HG03064 (cell line): ENCODE data around the gene CRK.

Source experiments
- ATAC-seq: cut with Tn5 transposase; IDR thresholded peaks from one replicate; pipeline ENCODE4 v1.9.1; 2021; ENCODE audit warnings: low read depth; ENCODE audit not compliant: unreplicated experiment

The CRK gene

DNA sequence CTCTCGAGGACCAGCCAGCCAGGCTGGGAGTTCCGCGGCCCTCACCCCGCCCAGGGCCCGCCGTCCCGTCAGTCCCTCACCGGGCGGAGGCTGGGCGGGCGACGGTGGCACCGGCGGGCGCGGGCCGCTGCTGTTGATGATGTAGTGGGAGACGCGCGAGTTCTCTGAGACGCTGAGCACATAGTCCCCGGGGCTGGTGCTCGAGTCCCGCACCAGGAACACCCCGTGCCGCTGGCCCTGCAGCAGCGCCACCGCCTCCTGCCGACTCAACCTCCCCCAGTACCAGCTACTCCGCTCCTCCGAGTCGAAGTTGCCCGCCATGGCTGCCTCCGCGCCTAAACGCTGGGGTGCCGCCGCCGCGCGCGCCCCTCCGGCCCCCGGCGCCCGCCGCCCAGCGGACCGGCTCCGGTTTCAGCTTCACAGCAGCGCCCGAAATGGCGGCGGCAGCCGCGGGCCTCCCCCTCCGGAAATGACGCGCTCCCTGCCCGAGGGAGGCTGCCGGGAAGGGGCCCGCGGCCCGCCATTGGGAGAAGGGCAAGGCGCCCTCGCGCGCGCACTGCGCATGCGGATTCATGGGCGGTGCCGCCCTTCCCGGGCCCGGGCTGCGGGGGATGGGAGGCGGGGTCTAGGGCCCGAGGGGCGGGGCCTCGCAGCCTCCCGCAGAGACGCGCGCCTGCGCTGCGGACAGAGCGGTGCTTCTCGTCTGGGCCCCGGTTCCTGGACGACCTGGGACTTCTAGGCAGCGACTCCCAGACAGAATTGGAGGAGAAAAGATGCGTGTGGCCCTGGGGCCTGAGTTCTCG, at the start of gene CRK:
CRK (minus strand) TSS at position 436 of the 803 bp plus-strand sequence; CDS start at position 321, 115 bp downstream.
- ATAC-seq: peak; percentile 65

DNA sequence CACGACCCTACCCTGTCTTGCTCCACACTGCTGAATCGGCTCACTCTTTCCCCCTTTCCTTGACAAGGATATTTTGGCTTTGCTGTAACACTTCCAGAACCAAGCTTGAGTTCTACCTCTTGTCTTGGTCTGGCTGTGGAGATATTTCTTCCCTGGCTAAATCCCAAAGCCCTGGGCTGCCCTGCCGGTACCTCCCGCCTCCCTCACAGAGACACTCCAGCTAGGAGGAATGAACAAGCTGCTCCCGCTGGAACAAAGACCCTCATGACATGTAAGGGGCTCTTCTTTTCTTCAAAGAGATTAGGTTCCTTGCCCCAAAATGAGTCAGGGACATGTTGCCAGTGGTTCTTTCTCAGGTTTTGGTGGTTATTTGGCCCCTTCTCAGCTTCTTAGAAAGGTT, 49.6 kb upstream of the CRK start:
- ATAC-seq: no peak

DNA sequence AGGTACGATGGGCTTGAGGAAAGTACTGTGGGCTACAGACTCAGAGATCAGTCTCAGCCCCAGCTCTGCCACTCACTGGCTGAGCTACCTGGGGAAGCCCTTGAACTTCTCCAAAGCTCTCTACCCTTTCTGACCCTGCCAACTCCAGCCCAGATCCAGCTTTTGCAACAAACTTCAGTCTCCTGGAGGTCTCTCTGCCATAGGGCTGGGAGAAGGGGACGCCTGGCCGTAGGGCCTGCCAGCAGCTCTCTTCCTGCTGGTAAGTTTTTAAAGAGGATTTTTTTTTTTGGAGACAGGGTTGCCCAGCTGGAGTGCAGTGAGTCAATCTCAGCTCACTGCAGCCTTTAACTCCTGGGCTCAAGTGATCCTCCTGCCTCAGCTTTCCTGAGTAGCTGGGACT, 48.8 kb upstream of the CRK start:
- ATAC-seq: no peak

DNA sequence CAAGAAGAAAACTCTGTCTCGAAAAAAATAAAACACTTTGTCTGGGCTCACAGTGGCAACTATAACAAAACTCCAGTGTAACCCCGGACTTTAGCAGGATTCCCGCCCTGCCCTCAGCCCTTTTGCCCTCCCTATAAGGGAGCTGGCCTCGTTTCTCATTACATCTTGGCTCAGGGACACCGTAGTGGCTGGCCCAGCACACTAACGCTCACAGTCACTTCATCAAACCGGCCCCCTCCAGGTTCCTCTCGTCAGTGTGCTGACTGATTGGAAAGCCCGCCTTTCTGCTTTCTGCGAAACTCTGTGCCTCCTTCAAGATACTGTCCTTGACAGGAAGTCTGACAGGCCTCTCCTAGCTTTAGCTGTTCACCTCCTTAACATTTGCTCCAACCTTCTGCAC, 47.7 kb upstream of the CRK start:
- ATAC-seq: no peak

DNA sequence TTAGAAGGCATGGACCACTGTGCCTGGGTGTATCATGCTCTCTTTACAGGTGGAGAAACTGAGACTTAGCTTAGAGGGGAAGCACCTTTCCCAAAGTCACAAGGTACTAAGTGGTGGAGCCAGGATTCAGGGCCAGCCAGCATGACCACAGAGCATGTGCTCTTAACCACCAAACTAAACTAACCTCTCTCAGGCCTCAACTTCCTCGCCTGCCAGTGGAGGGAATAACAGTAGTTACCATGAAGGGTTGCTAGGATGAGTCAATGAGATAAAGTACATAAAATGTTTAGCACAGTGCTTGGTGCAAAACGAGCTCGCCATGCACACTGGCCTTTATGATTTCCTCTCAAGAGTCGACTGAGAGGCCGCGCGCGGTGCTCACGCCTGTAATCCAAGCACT, 42.8 kb upstream of the CRK start:
- no peak for ATAC-seq

DNA sequence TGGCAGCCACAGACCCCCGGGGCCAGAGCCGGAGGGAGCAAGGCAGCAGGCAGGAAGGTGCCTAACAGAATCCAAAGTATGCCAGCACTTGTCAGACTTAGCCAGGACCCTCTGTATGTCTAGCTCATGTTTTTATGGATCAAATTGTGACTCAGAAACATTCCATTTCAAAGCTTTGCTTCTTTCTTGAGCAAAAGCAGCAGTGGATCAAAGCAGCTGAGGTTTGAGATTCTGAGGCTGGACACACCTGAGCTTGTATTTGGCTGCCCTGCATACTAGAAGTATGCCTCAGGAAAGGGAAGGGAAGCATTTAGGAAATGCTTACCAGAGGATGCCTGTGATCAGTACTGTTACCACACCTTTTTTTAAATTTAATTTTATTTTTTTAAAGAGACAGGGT, 42.2 kb upstream of the CRK start:
- no peak for ATAC-seq

DNA sequence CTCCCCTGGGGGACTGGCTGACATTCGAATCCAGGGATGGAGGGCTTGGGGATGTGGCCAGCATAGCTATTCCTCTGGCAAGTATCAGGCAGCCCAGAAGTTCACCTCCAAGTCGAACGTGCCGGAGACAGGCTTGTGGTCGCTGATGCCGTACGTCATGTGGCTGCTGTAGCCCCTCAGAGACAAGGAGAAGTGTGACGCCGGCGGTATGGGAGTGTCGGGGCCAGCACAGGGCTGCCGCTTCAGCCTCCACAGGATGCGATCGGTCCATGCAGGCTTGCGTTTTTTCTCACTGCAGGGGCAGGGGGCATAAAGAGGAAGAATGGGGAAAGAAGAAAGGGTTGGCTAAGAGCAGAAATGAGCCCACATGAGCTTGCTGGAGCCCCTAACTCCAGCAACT, 41.8 kb upstream of the CRK start:
- no peak for ATAC-seq

DNA sequence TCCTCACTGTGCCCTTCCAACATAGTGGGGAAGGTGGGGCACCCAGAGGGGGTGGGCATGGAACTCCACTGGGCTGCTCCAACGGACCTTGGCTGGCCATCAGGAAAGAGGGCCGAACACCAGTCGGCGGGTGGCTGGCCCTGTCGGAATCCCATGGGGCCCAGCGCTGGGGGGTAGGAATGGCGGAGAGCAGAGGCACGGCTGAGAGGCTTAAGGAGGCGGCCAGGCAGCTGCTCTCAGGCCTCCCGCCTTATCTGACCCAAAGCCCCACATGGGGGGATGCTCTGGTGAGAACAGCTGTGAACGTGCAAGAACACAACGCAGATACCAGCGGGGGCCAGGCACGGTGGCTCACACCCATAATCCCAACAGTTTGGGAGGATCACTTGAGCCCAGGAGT, 40.8 kb upstream of the CRK start:
- no peak for ATAC-seq

DNA sequence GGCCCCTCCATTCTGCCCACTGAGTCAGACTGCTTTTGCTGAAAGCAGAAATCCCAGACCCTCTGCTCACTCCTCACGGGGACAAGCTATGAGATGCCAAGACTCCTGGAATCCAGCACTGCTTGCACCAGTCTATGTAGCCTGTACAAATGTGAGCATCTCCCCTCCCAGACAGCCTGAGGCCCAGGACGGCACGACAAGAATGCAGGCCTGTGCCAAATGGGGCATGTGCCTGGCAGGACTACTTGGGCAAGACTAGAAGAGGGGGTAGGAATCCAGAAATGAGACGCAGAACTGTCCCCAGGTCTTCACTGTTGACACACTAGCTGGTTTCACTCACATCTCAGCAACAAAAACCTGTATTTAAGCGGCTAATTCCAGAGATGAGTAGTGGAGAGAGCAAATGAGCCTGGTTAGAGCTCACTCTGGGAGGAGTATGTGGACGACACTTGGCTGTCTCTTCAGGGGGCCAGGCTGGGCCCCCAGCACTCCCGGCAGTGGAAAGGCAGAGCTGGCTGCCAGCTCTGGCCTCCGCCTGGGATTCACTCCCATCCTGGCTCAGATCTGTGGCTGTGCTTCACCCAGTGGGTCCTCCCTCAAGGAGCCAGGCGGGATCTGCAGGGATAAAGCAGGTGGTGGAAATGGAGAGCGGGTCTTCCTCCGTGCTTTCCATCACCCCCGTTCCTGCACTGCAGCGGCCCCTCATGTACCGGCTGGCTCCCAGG, 39.4 kb upstream of the CRK start:
- no peak for ATAC-seq

DNA sequence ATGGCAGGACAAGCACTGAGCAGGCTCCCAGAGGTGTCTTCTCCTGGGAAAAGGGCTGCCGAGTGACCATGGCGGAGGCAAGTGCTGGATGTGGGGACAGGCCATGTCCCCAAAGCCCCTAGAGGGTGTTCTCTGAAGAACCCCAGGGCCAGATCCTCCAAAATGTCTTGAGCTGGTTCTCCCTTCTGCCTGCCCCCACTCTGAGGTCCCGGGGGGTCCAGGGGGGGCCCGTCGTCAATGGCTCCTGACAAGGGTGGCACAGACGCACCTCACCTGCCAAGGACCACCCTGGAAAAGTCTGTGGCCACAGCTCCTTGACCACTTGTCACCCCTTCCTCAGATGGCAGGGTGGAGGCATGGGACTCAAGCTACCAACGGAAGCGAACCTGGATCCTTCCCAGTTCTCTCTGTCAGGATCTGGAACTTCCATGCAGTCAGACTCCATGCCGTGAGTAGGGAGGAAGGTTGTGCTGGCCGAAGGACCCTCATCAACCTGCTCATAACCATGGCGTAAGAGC, 38.8 kb upstream of the CRK start:
- ATAC-seq: no peak

DNA sequence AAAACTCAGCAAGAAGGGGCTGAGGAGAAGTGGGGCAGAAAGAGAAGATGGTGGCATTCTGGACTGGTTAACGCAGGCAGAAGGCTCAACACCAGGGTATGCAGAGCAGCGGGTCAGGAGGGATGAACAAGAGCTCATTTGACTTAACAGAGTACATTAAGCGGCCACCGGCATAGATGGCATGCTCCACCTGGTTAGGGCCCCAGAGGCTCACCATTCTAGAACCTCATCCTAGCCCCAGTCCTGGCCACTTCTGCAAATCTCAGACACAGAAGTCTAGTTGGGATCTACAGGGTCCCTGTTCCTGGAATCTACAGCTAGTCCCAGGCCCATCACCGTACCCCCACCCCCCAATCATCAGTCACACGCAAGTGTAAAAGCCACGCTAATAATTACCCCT, 38.2 kb upstream of the CRK start:
- ATAC-seq: no peak

DNA sequence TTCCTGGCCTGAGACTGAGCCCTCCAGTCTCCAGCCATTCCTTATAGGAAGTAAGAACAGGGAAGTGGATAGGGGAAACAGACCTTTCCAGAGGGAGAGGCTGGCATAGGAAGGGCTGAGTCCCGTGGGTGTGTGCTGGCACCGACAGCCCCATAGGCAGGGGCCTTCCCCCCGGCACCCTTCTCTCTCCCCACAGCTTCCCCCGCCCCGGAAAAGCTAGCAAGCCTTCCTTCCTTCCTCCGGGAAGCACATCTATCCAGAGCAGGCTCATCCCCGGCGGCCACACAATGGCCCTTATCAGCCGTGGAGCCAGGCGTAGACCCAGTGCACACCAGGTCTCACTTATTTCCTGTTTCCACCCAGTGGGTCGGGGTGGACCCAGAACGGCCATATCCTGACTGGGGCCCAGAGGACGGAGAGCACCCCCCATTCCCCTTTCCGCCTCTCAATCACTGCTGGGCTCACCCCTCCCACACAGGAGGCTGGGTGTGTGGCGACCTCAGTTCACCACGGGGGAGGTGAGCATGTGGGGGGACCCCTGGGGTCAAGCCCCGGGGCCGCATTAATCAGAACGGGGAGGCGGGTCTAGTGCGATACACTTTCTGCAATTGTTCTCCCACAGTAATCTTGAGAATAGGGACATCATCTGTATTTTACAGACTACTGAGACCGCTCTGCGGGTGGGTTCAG, 37.4 kb upstream of the CRK start:
- no peak for ATAC-seq

DNA sequence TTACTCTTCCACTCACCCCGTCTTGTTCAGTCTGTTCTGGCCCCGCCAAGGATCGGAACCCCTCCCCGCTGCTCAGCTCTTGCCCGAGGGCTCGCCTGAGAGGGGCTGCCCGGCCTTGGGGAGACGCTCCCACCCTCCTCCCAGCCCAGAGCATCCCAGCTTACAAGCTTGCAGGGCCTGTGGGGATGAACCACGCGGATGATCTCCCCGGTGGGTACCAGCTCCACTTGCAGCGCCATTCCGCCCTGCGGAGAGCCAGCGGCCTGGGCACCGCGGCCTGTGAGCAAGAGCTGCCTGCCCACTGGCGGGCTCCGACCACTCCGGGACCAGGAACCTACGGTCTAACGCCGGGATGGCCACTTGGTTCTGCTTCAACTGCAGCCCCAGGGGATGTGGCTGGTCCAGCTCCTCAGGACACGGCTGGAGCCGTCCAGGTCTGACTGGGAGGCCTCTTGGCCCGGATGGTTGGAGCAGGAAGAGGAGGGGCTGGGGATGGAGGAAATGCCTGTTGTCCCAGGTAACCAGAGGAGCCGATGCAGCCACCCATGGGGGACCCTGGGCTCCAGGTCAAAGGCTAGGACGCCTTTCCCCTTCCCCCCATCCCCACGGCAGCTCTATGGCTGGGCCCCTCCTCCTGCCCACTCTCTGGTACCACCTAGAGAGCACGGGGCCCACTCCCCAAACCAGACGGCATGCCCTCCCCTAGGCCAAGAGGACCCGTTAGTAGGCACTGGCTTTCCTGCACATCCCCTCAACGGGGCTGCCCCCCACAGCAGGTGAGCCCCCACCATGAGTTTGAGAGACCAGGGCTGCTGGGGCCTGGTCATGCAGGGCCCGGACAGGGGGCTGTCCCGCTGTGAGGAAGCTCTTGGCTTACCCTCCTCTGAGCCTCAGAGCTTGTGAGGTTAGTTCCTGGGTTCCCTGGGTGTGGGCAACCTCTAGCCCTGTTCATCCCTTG, 36.5 kb upstream of the CRK start, which contains the start of gene MYO1C:
MYO1C (minus strand) TSS at position 438 of the 958 bp plus-strand sequence; CDS start at position 239, 199 bp downstream.
- no peak for ATAC-seq

DNA sequence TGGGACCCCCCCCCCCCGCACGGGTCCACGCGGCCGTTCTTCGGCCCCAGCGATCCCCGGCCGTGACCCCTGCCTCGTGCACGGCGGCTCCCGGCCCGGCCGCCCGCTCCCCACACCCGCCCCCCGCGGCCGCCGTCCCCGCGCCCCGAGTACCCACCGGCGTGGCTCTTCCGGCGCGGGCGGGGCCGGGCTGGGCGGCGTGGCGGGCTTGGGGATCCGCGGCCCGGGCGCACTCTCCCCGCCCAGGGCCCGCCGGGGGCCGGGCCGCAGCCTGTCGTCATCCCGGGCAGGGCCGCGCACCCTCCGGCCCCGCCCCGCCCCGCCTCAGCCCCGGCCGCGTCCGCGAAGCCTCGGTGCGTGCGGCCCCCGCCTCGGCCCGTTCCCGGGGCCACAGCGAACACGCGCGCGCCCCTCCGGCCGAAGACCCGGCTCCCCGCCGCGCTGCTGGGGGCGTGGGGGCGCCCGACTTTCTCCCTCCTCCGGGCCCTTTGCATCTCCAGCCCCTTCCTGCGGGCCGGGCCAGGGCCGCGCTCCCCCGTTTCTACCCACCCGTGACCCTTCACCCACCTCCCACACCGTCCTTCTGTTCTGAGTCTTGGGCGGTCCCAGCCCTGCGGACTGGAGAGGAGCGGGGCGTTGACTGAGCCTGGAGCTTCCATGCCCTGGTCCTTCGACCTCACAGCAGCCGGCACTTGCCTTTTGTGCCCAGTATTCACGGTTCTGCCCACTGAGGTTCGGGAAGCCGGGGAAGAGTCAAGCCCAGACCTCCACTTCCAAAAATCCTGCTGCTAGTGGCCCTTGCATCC, 35.6 kb upstream of the CRK start:
- ATAC-seq: no peak

DNA sequence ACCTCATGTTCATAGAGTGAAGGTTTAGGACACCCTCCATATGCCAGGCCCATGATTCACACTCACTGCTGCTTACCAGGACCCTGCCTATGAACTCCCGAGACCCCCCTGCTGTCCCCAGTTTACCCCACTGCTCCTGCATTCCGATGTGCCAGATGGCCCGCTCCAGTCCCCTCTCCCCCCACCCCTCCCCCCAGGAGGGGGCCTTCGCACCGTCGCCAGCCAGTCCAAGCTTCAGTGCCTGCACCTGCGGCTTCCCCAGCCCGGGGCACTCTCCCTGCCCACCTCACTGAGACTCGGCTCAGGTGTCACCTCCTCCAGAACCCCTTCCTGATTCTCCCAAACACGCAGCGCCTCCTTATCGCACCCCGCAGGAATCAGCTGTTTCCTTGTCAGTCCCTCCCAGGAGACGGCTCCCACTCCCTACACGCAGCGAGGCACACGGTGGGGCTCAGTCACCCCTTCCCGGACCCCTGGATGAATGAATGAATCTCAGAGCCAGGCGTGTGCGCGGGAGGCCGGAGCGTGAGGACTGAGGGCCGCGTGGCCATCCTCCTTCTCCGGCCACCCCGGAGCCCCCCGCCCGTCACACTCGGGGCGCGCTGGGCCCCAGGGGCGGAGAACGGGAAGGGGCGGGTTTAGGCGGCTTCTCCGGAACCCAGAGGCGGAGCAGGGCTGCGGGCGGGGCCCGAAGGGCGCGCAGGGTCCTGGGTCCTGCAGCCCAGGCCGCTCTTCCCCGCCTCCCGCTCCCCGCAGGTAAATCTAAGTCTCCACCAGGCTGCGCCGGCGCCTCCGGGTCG, 34.8 kb upstream of the CRK start:
- peak; percentile 55 for ATAC-seq

DNA sequence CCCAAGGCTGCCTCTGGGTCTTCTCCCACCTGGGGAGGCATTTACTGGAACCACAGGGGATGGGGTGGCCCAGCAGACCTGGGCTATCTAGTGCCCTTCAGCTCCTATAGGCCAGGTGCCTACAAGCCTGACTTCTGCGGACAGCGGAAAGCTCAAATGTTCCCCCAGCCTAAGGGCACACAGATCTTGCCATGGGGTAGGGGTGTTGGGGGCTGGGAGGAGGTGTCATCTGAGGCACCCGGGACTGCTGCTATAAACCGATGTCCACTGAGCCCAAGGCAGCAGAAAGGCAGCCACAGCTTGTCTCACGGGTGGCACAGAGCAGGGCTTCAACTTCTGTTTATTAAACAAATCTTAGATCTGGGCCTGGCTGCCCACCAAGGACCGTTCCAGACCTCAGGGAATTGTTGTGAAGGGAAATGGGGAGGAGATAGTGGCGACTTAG, 32.8 kb upstream of the CRK start:
- no peak for ATAC-seq

DNA sequence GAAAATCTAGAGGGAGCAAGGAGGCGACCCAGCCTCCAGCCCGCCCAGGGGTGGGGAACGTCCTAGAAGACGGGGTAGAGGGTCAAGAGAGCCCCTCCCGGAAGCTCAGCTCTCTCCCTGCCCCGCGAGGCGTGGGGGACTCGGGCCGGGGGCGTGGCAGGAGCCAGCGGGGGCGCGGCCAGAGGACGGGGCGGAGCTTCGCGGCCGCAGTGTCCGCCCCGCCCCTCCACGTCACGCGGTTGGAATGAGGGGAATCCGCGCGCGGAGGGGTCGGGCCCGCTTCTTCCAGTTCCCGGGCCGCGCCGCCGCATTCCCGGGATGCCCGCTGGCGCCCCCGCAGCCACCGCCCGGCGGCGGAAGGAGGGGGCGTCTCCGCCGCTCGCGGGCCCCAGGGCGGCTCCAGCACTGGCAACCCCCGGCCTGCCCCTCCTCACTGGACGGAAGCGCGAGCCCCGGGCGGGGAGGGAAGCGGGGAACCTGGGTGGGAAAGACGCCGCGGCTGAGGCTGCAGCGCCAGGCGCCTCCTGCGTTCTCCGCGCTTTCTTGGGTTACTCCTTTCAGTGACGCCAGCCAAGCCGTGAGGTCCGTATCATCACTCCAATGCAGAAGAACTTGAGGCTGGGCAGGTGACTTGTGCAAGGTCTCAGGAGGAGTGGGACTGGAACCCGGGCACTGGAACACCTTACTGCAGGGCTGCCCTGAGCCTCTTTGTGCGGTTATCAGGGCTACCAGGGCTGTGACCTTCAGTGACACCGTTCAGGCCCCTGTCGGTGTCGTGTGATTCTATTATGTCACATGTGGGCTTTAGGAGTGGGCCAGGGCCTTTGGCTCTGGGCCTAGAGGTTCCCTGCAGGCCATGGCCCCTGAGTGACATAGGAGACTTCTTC, 32.1 kb upstream of the CRK start:
- ATAC-seq: no peak
